ENCODE data around the gene PIN1.

DNA sequence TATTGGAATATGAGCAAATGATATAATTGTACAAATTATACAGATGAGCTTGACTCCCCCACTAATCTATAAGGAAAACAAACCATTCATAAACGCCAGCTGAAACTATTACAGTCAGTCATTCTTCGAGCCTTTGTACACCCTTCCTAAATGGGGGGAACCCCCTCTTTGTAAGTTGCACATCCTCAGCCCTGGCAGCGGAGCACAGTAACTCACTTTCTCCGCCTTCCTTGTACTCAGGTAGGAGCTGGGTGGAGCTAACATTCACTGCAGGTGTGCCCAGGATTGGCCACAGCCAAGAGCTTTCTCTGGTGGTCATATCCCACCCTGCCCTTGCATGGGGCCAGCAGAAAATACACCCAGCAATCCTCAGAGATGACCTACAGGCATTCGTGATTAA lies 28.6 kb downstream of the PIN1 start:
- no peak for TF ChIP-seq POLR2A (IDR thresholded peaks at IDR 0.05)
- TF ChIP-seq, protein P1, sequence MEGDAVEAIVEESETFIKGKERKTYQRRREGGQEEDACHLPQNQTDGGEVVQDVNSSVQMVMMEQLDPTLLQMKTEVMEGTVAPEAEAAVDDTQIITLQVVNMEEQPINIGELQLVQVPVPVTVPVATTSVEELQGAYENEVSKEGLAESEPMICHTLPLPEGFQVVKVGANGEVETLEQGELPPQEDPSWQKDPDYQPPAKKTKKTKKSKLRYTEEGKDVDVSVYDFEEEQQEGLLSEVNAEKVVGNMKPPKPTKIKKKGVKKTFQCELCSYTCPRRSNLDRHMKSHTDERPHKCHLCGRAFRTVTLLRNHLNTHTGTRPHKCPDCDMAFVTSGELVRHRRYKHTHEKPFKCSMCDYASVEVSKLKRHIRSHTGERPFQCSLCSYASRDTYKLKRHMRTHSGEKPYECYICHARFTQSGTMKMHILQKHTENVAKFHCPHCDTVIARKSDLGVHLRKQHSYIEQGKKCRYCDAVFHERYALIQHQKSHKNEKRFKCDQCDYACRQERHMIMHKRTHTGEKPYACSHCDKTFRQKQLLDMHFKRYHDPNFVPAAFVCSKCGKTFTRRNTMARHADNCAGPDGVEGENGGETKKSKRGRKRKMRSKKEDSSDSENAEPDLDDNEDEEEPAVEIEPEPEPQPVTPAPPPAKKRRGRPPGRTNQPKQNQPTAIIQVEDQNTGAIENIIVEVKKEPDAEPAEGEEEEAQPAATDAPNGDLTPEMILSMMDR (IDR thresholded peaks at IDR 0.05), result no peak
